ENCODE results near the gene SIPA1. TPM values are rescaled to one million over a fixed set of nuclear protein-coding genes. Genes with fewer than 3 reads are reported as not detected.

Gene SIPA1
- total and polyA plus RNA-seq, 2 of the 8 experiments (the other 6 are each of a cell fraction or from before 2014, with no cell fraction given): 35.3 to 72.2 TPM

- TF ChIP-seq CTCF (IDR thresholded peaks at IDR 0.05; ENCODE audit: control extremely low read depth in 1 of 3, insufficient read depth in 1 of 3, low read depth in 1 of 3, low read length in 3 of 3) (peak in 2 of 3 experiments; percentile 60 to 71; a peak in 3 of 4 replicates), HDAC6 (IDR thresholded peaks at IDR 0.05; ENCODE audit: low read depth, low read length) (no peak), SIN3A (conservative IDR thresholded peaks at IDR 0.05 in 1 of 2, IDR thresholded peaks at IDR 0.05 in 1 of 2; ENCODE audit: low read depth in 1 of 2, low read length in 2 of 2) (peak; percentile 27 to 31; a peak in 1 of 4 replicates), TBP (IDR thresholded peaks at IDR 0.05; ENCODE audit: low read depth, low read length) (peak; percentile 42; the same call in 1 of the 2 replicates), USF2 (IDR thresholded peaks at IDR 0.05; ENCODE audit: low read length) (no peak), KDM5A (IDR thresholded peaks at IDR 0.05; ENCODE audit: low read length) (no peak), SP1 (IDR thresholded peaks at IDR 0.05; ENCODE audit: low read depth, low read length) (peak; percentile 61; the same call in 1 of the 2 replicates), RNF2 (IDR thresholded peaks at IDR 0.05; ENCODE audit: borderline replicate concordance, low read depth, low read length, missing control alignments, poor library complexity, severe bottlenecking) (no peak), KDM1A (IDR thresholded peaks at IDR 0.05; ENCODE audit: borderline replicate concordance, low read length) (no peak)
Observed at GRCh38 chr11:65637794-65638419, at the start of gene SIPA1 (continued).

Measured in H1 (cell line).